Endothelial cell of umbilical vein (primary cell): ENCODE results near the gene LARGE1. TPM values are rescaled to one million over a fixed set of nuclear protein-coding genes. Genes with fewer than 3 reads are reported as not detected.

ENCODE experiments used
- BruUV-seq: library from RNA; stranded (reverse); fragments of 400-500 nt; replicated peaks from 2 replicates; lab custom pipeline; 2021; lab: Mats Ljungman, UMichigan
- CTCF ChIA-PET: fragments of 300-600, 350-600 bp; sonication (Branson Sonifier 250); formaldehyde crosslinking; loops from one replicate; lab custom pipeline; 2021; ENCODE audit warnings: antibody characterized with exemption, inconsistent platforms; lab: Charles Lee
- POLR2A ChIA-PET: fragments of 300-600, 350-600 bp; sonication (Branson Sonifier 250); formaldehyde crosslinking; loops from one replicate; lab custom pipeline; 2021; ENCODE audit warnings: antibody characterized with exemption, inconsistent platforms; lab: Charles Lee
- DNase-seq: peaks from one replicate; pipeline ENCODE4 v3.0.0-alpha.2; 2011; ENCODE audit warnings: low read depth, low spot score
- FAIRE-seq: peaks from 2 replicates; lab custom pipeline; 2011; peaks lifted over from hg19 to GRCh38; lab: Jason Lieb, UNC
- H2AFZ ChIP-seq: 2 replicates; pipeline ENCODE4 v1.6.0; 2012; ENCODE audit warnings: low read depth, low read length, control low read depth, inconsistent platforms
- H3K27ac ChIP-seq: 2 replicates; pipeline ENCODE4 v1.5.1; 2011; ENCODE audit warnings: low read depth, mild to moderate bottlenecking, control low read depth, low read length, moderate library complexity; ENCODE audit not compliant: insufficient read depth
- H3K27me3 ChIP-seq, 2 experiments: 2 replicates each; pipeline versions ENCODE4 v1.6.0 to v1.6.1; 2011; ENCODE audit warnings: low read length in 2 of 2, mixed read lengths in 1 of 2; ENCODE audit not compliant: control insufficient read depth in 2 of 2, insufficient read depth in 2 of 2
- H3K36me3 ChIP-seq, 2 experiments: 2 replicates in 1 of 2; 3 replicates in 1 of 2; pipeline ENCODE4 v1.5.1; 2011; ENCODE audit warnings: low read length in 2 of 2, mild to moderate bottlenecking in 1 of 2, moderate library complexity in 1 of 2; ENCODE audit not compliant: control insufficient read depth in 2 of 2, insufficient read depth in 2 of 2; ENCODE audit errors: extremely low read depth in 1 of 2
- H3K4me1 ChIP-seq: 3 replicates; pipeline ENCODE4 v1.5.1; 2011; ENCODE audit warnings: mild to moderate bottlenecking, low read length; ENCODE audit not compliant: control insufficient read depth, insufficient read depth; ENCODE audit errors: extremely low read depth
- H3K4me2 ChIP-seq: 2 replicates; pipeline ENCODE4 v1.6.1; 2011; ENCODE audit warnings: low read length, control low read depth, mixed read lengths; ENCODE audit not compliant: insufficient read depth
- H3K4me3 ChIP-seq, 3 experiments: fragments of 200-600 bp in 1 of 3; sonication (generic), shearing (Covaris generic) in 1 of 3; replicated peaks in 1 of 3; 2 replicates each; pipeline ENCODE4 v1.5.1; 2011 to 2016; ENCODE audit warnings: control low read depth in 3 of 3, low read length in 3 of 3, mild to moderate bottlenecking in 2 of 3, inconsistent platforms in 1 of 3, low read depth in 1 of 3, moderate library complexity in 1 of 3; ENCODE audit not compliant: insufficient read depth in 1 of 3
- H3K79me2 ChIP-seq: 2 replicates; pipeline ENCODE4 v1.6.0; 2012; ENCODE audit warnings: low read length, inconsistent platforms; ENCODE audit not compliant: control insufficient read depth, insufficient read depth
- H3K9ac ChIP-seq: replicated peaks from 2 replicates; pipeline ENCODE3; 2011; ENCODE audit warnings: low read length, control low read depth; ENCODE audit not compliant: insufficient read depth; ENCODE audit errors: extremely low read depth
- H3K9me1 ChIP-seq: replicated peaks from 3 replicates; pipeline ENCODE4 v1.6.0; 2011; ENCODE audit warnings: mild to moderate bottlenecking, low read length; ENCODE audit not compliant: control insufficient read depth, insufficient read depth; ENCODE audit errors: extremely low read depth
- H3K9me3 ChIP-seq: replicated peaks from 2 replicates; pipeline ENCODE4 v1.5.1; 2012; ENCODE audit warnings: low read length, inconsistent platforms; ENCODE audit not compliant: control insufficient read depth, insufficient read depth
- H4K20me1 ChIP-seq: replicated peaks from 2 replicates; pipeline ENCODE3; 2011; ENCODE audit warnings: mild to moderate bottlenecking, low read length; ENCODE audit not compliant: control insufficient read depth, insufficient read depth; ENCODE audit errors: extremely low read depth
- EZH2 ChIP-seq: IDR thresholded peaks from 2 replicates; pipeline ENCODE4 v1.6.1; 2012; ENCODE audit warnings: borderline replicate concordance, low read depth, mild to moderate bottlenecking, moderate library complexity, low read length, inconsistent platforms; ENCODE audit not compliant: severe bottlenecking
- FOS ChIP-seq: IDR thresholded peaks from 2 replicates; pipeline ENCODE4 v1.6.1; 2011; ENCODE audit warnings: mild to moderate bottlenecking, low read length, moderate library complexity, borderline replicate concordance; ENCODE audit not compliant: insufficient read depth
- GATA2 ChIP-seq: IDR thresholded peaks from 2 replicates; pipeline ENCODE4 v1.7.0; 2011; ENCODE audit warnings: low read depth, mild to moderate bottlenecking, moderate library complexity, mixed read lengths, low read length; ENCODE audit not compliant: insufficient read length, insufficient read depth
- JUN ChIP-seq: IDR thresholded peaks from 2 replicates; pipeline ENCODE4 v1.6.1; 2011; ENCODE audit warnings: borderline replicate concordance, low read depth; ENCODE audit not compliant: insufficient read length, insufficient read depth
- MYC ChIP-seq: IDR thresholded peaks from one replicate; pipeline ENCODE4 v1.6.1; 2011; ENCODE audit warnings: mild to moderate bottlenecking, low read depth, low read length
- POLR2A ChIP-seq: IDR thresholded peaks from 2 replicates; pipeline ENCODE4 v1.6.1; 2012; ENCODE audit warnings: low read depth, mild to moderate bottlenecking, control low read depth, low read length
- POLR2AphosphoS5 ChIP-seq: IDR thresholded peaks from 2 replicates; pipeline ENCODE4 v1.6.1; 2012; ENCODE audit warnings: low read depth, mild to moderate bottlenecking, control low read depth, low read length, moderate library complexity; ENCODE audit not compliant: insufficient read depth
- dilution Hi-C: fragments of 300-500 bp; cut with MboI; formaldehyde crosslinking; loops from one replicate; pipeline ENCODE4 v1.15.0; 2019; ENCODE audit warnings: low sequenced_read_pairs; ENCODE audit not compliant: extremely low pct_ligation_motif_present
- intact Hi-C: fragments of 100-400 bp; cut with micrococcal nuclease; formaldehyde crosslinking; loops from one replicate; pipeline ENCODE4 v1.10.0; 2022
- polyA plus RNA-seq, 4 experiments: library from polyadenylated mRNA; depleted of rRNA in 3 of 4; stranded (reverse) in 3 of 4; unstranded in 1 of 4; fragments of >200 nt; gene quantifications; 2 replicates each; pipeline versions ENCODE4 v1.2.1 to v1.2.3, GENCODE V29; 2011 to 2012; ENCODE audit warnings: missing spikeins in 1 of 4
- total RNA-seq: library from RNA; stranded (reverse); gene quantifications from 2 replicates; pipeline ENCODE4 v1.2.3, GENCODE V29; 2021
- TF ChIP-seq, protein P1 (sequence below), 2 donors: IDR thresholded peaks; 1 replicate in 1 of 2; 2 replicates in 1 of 2; pipeline ENCODE4 v1.5.1; 2011; ENCODE audit warnings: low read length in 2 of 2, mild to moderate bottlenecking in 2 of 2, moderate library complexity in 2 of 2, control low read depth in 1 of 2, inconsistent platforms in 1 of 2, low read depth in 1 of 2; ENCODE audit not compliant: insufficient read depth in 1 of 2; ENCODE audit errors: extremely low read depth in 1 of 2
- TF ChIP-seq, protein P2 (sequence below): IDR thresholded peaks from 2 replicates; pipeline ENCODE4 v1.6.1; 2011; ENCODE audit not compliant: insufficient read depth, insufficient read length

The LARGE1 gene
- total and polyA plus RNA-seq, 2 donors (not counting 3 experiments of a cell fraction or from before 2014, with no cell fraction given) = 0.95 to 4.4 TPM

GRCh38 chr22:33470456-33470855, 449.8 kb downstream of the LARGE1 start:
- BruUV-seq = no TSS peak
- Histone ChIP-seq H3K9me3 (peaks cover 5% of the 10 kb centered on the region), H3K9me1 (no peaks in the 10 kb centered on the region), H3K27ac (no peak overlapping the region), H3K79me2 (no peaks in the 10 kb centered on the region), H3K9ac (no peak overlapping the region), H3K27me3 (no peaks in the 10 kb centered on the region), H4K20me1 (no peaks in the 10 kb centered on the region), H3K4me3 (no peak overlapping the region), H3K36me3 (no peaks in the 10 kb centered on the region), H3K4me1 (no peaks in the 10 kb centered on the region), H3K4me2 (no peak overlapping the region), H2AFZ (no peak overlapping the region)
- ChIA-PET CTCF (no interaction called here), POLR2A (no interaction called here)
- no peak for FAIRE-seq
- intact Hi-C loops = no loop called here
- DNase-seq = no peak
- dilution Hi-C loops = no loop called here
- TF ChIP-seq JUN (no peak), POLR2AphosphoS5 (no peak), MYC (no peak), EZH2 (no peak), GATA2 (no peak), FOS (no peak), POLR2A (no peak)
- TF ChIP-seq, protein P1, sequence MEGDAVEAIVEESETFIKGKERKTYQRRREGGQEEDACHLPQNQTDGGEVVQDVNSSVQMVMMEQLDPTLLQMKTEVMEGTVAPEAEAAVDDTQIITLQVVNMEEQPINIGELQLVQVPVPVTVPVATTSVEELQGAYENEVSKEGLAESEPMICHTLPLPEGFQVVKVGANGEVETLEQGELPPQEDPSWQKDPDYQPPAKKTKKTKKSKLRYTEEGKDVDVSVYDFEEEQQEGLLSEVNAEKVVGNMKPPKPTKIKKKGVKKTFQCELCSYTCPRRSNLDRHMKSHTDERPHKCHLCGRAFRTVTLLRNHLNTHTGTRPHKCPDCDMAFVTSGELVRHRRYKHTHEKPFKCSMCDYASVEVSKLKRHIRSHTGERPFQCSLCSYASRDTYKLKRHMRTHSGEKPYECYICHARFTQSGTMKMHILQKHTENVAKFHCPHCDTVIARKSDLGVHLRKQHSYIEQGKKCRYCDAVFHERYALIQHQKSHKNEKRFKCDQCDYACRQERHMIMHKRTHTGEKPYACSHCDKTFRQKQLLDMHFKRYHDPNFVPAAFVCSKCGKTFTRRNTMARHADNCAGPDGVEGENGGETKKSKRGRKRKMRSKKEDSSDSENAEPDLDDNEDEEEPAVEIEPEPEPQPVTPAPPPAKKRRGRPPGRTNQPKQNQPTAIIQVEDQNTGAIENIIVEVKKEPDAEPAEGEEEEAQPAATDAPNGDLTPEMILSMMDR (IDR thresholded peaks at IDR 0.05; ENCODE audit: extremely low read depth in 1 of 2, insufficient read depth in 1 of 2, low read depth in 1 of 2, low read length in 2 of 2) = no peak
- TF ChIP-seq, protein P2, sequence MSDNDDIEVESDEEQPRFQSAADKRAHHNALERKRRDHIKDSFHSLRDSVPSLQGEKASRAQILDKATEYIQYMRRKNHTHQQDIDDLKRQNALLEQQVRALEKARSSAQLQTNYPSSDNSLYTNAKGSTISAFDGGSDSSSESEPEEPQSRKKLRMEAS = no peak
